Neural progenitor cell (in vitro differentiated cells): ENCODE measurements around the gene GNG12. TPM values are rescaled to one million over a fixed set of nuclear protein-coding genes. Genes with fewer than 3 reads are reported as not detected.

Source experiments
- DNase-seq: peaks from one replicate; pipeline ENCODE4 v3.0.0-alpha.2; 2016; ENCODE audit warnings: low spot score
- H2AFZ ChIP-seq: fragments of 200-600 bp; sonication (generic); replicated peaks from 2 replicates; pipeline ENCODE4 v1.6.1; 2016; ENCODE audit warnings: antibody characterized with exemption
- H3F3A ChIP-seq: fragments of 200-600 bp; sonication (generic); 2 replicates; pipeline ENCODE4 v1.6.1; 2016; ENCODE audit warnings: antibody characterized with exemption, low read depth
- H3K27ac ChIP-seq: fragments of 200-600 bp; sonication (generic); 2 replicates; pipeline ENCODE4 v1.5.1; 2016; ENCODE audit warnings: mild to moderate bottlenecking
- H3K27me3 ChIP-seq: fragments of 200-600 bp; sonication (generic); 2 replicates; pipeline ENCODE4 v1.6.1; 2016; ENCODE audit warnings: mild to moderate bottlenecking, moderate library complexity
- H3K36me3 ChIP-seq: fragments of 200-600 bp; sonication (generic); 2 replicates; pipeline ENCODE4 v1.5.1; 2016
- H3K4me1 ChIP-seq: fragments of 200-600 bp; sonication (generic); 2 replicates; pipeline ENCODE4 v1.6.1; 2016; ENCODE audit warnings: mixed run types
- H3K4me2 ChIP-seq: fragments of 200-600 bp; sonication (generic); 2 replicates; pipeline ENCODE4 v1.6.1; 2016
- H3K4me3 ChIP-seq: fragments of 200-600 bp; sonication (generic); 2 replicates; pipeline ENCODE4 v1.5.1; 2016
- H3K79me2 ChIP-seq: fragments of 200-600 bp; sonication (generic); 2 replicates; pipeline ENCODE4 v1.6.1; 2016; ENCODE audit warnings: low read depth
- H3K9ac ChIP-seq: fragments of 200-600 bp; sonication (generic); 2 replicates; pipeline ENCODE4 v1.6.1; 2016
- H3K9me3 ChIP-seq: fragments of 200-600 bp; sonication (generic); 2 replicates; pipeline ENCODE4 v1.5.1; 2016; ENCODE audit warnings: low read depth
- H4K20me1 ChIP-seq: fragments of 200-600 bp; sonication (generic); 2 replicates; pipeline ENCODE4 v1.6.1; 2016; ENCODE audit warnings: low read depth
- H3K27ac Mint-ChIP-seq: 3 replicates; pipeline ENCODE4 v1.8.0; 2021; ENCODE audit warnings: mixed read lengths
- H3K27me3 Mint-ChIP-seq: 2 replicates; pipeline ENCODE4 v1.8.0; 2022; ENCODE audit warnings: low read depth, mild to moderate bottlenecking, inconsistent platforms, moderate library complexity, mixed read lengths; ENCODE audit not compliant: insufficient read depth
- H3K36me3 Mint-ChIP-seq: 3 replicates; pipeline ENCODE4 v1.8.0; 2021; ENCODE audit warnings: mixed read lengths
- H3K4me1 Mint-ChIP-seq: 3 replicates; pipeline ENCODE4 v1.8.0; 2021; ENCODE audit warnings: mixed read lengths
- H3K4me3 Mint-ChIP-seq: 3 replicates; pipeline ENCODE4 v1.8.0; 2021; ENCODE audit warnings: mild to moderate bottlenecking, moderate library complexity, mixed read lengths
- H3K9me3 Mint-ChIP-seq: 3 replicates; pipeline ENCODE4 v1.8.0; 2020; ENCODE audit warnings: mixed read lengths
- EZH2 ChIP-seq: fragments of 200-600 bp; sonication (generic); IDR thresholded peaks from 2 replicates; pipeline ENCODE4 v1.6.1; 2017; ENCODE audit warnings: antibody characterized with exemption, mild to moderate bottlenecking, moderate library complexity
- EZH2phosphoT487 ChIP-seq: fragments of 200-600 bp; sonication (generic); IDR thresholded peaks from 2 replicates; pipeline ENCODE4 v1.6.1; 2017; ENCODE audit warnings: antibody characterized with exemption
- total RNA-seq: library from RNA; depleted of rRNA; stranded (reverse); fragments of >200 nt; gene quantifications from 2 replicates; pipeline ENCODE4 v1.2.3, GENCODE V29; 2015; ENCODE audit warnings: low replicate concordance
- TF ChIP-seq, protein P1 (sequence below): fragments of 200-600 bp; sonication (generic); IDR thresholded peaks from 2 replicates; pipeline ENCODE4 v1.5.1; 2017; ENCODE audit warnings: antibody characterized with exemption, mild to moderate bottlenecking

GNG12 gene
- total RNA-seq, 1 donor from 2014 or later: 44.5 TPM

DNA sequence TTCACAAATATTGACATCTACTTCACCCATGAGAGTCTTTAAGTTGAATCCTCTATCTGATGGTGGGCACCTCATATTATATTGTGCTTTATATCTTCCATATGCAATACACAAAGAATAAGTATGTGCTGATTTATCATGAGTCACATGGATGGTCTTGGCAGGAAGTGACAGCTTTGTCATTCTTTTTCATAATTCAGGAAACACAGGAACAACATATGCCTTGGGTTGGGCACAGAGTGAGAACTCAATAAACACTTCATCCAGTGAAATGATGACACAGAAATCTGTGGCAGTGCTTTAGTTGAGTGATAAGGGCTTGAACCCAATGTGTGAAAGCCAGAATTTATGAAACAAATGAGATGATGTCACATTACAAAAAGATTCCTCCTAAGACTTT is 107.0 kb downstream of the GNG12 start:
- Histone ChIP-seq H3K27me3 (no peaks in the 10 kb centered on the region), H3F3A (no peaks in the 10 kb centered on the region), H2AFZ (no peak overlapping the region), H3K4me1 (peaks cover 16% of the 10 kb centered on the region), H3K4me2 (no peak overlapping the region), H3K9me3 (no peaks in the 10 kb centered on the region), H4K20me1 (no peaks in the 10 kb centered on the region), H3K27ac (no peak overlapping the region), H3K9ac (no peak overlapping the region), H3K4me3 (no peak overlapping the region), H3K79me2 (no peaks in the 10 kb centered on the region), H3K36me3 (no peaks in the 10 kb centered on the region)
- Mint-ChIP-seq H3K4me1 (peaks cover 11% of the 10 kb centered on the region), H3K36me3 (no peaks in the 10 kb centered on the region), H3K4me3 (no peak overlapping the region), H3K27me3 (peaks cover 2% of the 10 kb centered on the region), H3K9me3 (no peaks in the 10 kb centered on the region), H3K27ac (no peak overlapping the region)
- TF ChIP-seq EZH2 (no peak), EZH2phosphoT487 (no peak)
- TF ChIP-seq, protein P1, sequence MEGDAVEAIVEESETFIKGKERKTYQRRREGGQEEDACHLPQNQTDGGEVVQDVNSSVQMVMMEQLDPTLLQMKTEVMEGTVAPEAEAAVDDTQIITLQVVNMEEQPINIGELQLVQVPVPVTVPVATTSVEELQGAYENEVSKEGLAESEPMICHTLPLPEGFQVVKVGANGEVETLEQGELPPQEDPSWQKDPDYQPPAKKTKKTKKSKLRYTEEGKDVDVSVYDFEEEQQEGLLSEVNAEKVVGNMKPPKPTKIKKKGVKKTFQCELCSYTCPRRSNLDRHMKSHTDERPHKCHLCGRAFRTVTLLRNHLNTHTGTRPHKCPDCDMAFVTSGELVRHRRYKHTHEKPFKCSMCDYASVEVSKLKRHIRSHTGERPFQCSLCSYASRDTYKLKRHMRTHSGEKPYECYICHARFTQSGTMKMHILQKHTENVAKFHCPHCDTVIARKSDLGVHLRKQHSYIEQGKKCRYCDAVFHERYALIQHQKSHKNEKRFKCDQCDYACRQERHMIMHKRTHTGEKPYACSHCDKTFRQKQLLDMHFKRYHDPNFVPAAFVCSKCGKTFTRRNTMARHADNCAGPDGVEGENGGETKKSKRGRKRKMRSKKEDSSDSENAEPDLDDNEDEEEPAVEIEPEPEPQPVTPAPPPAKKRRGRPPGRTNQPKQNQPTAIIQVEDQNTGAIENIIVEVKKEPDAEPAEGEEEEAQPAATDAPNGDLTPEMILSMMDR: no peak
- DNase-seq: no peak

DNA sequence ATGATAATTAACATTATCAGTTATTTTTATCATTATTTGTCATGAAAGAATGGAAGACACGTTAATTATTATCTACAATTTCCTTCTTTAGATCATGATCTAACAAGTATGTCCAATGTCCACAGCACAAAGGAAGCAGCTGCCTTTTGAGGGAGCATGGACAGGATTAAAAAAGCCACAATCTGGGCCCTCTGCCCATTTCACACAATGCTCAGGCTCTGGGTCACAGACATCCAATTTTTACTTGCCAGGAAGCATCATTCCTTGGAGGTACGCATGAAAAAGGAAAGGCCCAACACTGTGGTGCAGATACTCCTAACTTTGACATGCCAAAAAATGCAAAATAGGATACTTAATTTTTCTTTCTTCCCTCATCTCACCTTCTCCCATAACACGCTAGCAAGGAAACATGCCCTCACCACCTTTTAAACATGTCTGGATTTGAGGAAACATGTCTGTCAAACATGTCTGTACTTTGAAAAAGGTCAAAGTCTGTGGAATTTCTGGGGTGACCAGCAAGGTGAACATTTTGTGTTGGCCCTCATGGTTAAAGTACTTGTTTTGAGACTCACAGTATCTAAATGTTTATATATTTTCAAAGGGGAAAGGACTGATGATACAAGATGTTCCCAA is 108.2 kb downstream of the GNG12 start:
- Histone ChIP-seq H3K27ac (no peak overlapping the region), H3K27me3 (no peaks in the 10 kb centered on the region), H3K79me2 (no peaks in the 10 kb centered on the region), H4K20me1 (no peaks in the 10 kb centered on the region), H3K4me1 (peaks cover 19% of the 10 kb centered on the region), H2AFZ (no peak overlapping the region), H3K4me3 (no peak overlapping the region), H3K4me2 (no peak overlapping the region), H3F3A (no peaks in the 10 kb centered on the region), H3K9me3 (no peaks in the 10 kb centered on the region), H3K36me3 (no peaks in the 10 kb centered on the region), H3K9ac (no peak overlapping the region)
- DNase-seq: no peak
- no peaks in the 10 kb centered on the region for H3K9me3 Mint-ChIP-seq
- TF ChIP-seq EZH2: no peak
- TF ChIP-seq, protein P1: no peak
- no peak for TF ChIP-seq EZH2phosphoT487
- H3K27me3 Mint-ChIP-seq: no peaks in the 10 kb centered on the region
- H3K36me3 Mint-ChIP-seq: no peaks in the 10 kb centered on the region
- H3K4me3 Mint-ChIP-seq: no peak overlapping the region
- no peak overlapping the region for H3K27ac Mint-ChIP-seq
- peaks cover 7% of the 10 kb centered on the region for H3K4me1 Mint-ChIP-seq

DNA sequence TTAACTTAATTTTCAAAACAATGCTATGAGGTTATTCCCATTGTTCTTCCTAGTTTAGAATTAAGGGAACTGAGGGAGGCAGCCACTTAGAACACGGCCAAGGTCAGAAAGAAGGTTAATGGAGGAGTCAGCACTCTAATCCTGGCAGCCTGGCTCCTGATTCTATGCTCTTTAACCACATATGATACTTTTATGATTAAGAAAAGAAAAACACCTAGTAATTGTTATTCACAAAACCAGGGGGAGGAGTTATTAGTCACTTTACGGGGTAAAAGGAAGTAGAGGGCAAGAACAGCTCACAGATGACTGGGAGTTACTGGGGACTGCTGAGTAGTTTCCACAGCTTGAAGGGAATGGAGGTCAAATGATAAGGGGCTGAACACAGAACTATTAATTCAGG is 109.6 kb downstream of the GNG12 start:
- Histone ChIP-seq H3K4me3 (no peak overlapping the region), H3K79me2 (no peaks in the 10 kb centered on the region), H3K36me3 (no peaks in the 10 kb centered on the region), H3K9me3 (no peaks in the 10 kb centered on the region), H3F3A (no peaks in the 10 kb centered on the region), H4K20me1 (no peaks in the 10 kb centered on the region), H3K27me3 (no peaks in the 10 kb centered on the region), H3K9ac (no peak overlapping the region), H2AFZ (no peak overlapping the region), H3K4me1 (peaks cover 19% of the 10 kb centered on the region), H3K4me2 (no peak overlapping the region), H3K27ac (no peak overlapping the region)
- no peak overlapping the region for H3K4me3 Mint-ChIP-seq
- no peaks in the 10 kb centered on the region for H3K9me3 Mint-ChIP-seq
- no peak overlapping the region for H3K27ac Mint-ChIP-seq
- no peak for TF ChIP-seq EZH2
- TF ChIP-seq, protein P1: no peak
- no peak for TF ChIP-seq EZH2phosphoT487
- peaks cover 9% of the 10 kb centered on the region for H3K4me1 Mint-ChIP-seq
- no peak for DNase-seq
- no peaks in the 10 kb centered on the region for H3K36me3 Mint-ChIP-seq
- no peaks in the 10 kb centered on the region for H3K27me3 Mint-ChIP-seq
